ENCODE measurements around the gene NAP1L4.

Gene NAP1L4

GRCh38 chr11:3010004-3010403 lies 17.9 kb upstream of the NAP1L4 start:
- Histone ChIP-seq H3K36me3 (ENCODE audit: control insufficient read depth, insufficient read depth, low read length) (peaks cover 87% of the 10 kb centered on the region), H3K27ac (ENCODE audit: low read depth, low read length) (no peak overlapping the region), H3K27me3 (ENCODE audit: control insufficient read depth, insufficient read depth, low read length) (no peaks in the 10 kb centered on the region), H3K9me3 (ENCODE audit: control insufficient read depth, insufficient read depth, low read length) (no peaks in the 10 kb centered on the region), H3K4me1 (ENCODE audit: control insufficient read depth, insufficient read depth, low read length) (no peaks in the 10 kb centered on the region), H3K4me3 (ENCODE audit: low read depth, low read length) (no peak overlapping the region), H3K9ac (ENCODE audit: low read depth, low read length) (no peak overlapping the region)

DNA sequence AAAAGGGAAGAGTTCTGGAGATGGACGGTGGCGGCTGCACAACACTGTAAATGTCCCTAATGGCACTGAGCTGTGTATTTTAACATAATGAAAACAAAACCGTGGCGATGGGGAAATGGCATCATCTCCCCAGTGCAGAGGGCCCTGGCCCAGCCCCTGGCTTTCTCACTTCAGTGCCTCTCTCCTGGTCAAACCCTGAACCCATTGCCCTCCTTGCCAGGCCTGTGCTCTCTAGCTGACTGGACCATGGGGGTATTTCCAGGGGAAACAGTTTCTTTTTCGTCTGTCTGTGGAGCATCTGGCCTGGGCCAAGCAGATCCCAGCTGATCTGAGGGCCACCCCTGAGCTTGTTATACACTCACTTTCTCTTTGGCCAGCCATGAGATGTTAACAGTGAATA lies 17.4 kb upstream of the NAP1L4 start:
- H3K9me3 ChIP-seq (ENCODE audit: control insufficient read depth, insufficient read depth, low read length) = no peaks in the 10 kb centered on the region
- H3K4me3 ChIP-seq (ENCODE audit: low read depth, low read length) = no peak overlapping the region
- no peaks in the 10 kb centered on the region for H3K4me1 ChIP-seq (ENCODE audit: control insufficient read depth, insufficient read depth, low read length)
- H3K27ac ChIP-seq (ENCODE audit: low read depth, low read length) = no peak overlapping the region
- H3K27me3 ChIP-seq (ENCODE audit: control insufficient read depth, insufficient read depth, low read length) = no peaks in the 10 kb centered on the region
- H3K9ac ChIP-seq (ENCODE audit: low read depth, low read length) = no peak overlapping the region
- peaks cover 84% of the 10 kb centered on the region for H3K36me3 ChIP-seq (ENCODE audit: control insufficient read depth, insufficient read depth, low read length)

GRCh38 chr11:3008746-3009336 lies 16.7 kb upstream of the NAP1L4 start:
- H3K27ac ChIP-seq (ENCODE audit: low read depth, low read length) = no peak overlapping the region
- H3K36me3 ChIP-seq (ENCODE audit: control insufficient read depth, insufficient read depth, low read length) = peaks cover 84% of the 10 kb centered on the region
- H3K9ac ChIP-seq (ENCODE audit: low read depth, low read length) = no peak overlapping the region
- H3K4me1 ChIP-seq (ENCODE audit: control insufficient read depth, insufficient read depth, low read length) = no peaks in the 10 kb centered on the region
- no peaks in the 10 kb centered on the region for H3K9me3 ChIP-seq (ENCODE audit: control insufficient read depth, insufficient read depth, low read length)
- H3K27me3 ChIP-seq (ENCODE audit: control insufficient read depth, insufficient read depth, low read length) = no peaks in the 10 kb centered on the region
- no peak overlapping the region for H3K4me3 ChIP-seq (ENCODE audit: low read depth, low read length)

DNA sequence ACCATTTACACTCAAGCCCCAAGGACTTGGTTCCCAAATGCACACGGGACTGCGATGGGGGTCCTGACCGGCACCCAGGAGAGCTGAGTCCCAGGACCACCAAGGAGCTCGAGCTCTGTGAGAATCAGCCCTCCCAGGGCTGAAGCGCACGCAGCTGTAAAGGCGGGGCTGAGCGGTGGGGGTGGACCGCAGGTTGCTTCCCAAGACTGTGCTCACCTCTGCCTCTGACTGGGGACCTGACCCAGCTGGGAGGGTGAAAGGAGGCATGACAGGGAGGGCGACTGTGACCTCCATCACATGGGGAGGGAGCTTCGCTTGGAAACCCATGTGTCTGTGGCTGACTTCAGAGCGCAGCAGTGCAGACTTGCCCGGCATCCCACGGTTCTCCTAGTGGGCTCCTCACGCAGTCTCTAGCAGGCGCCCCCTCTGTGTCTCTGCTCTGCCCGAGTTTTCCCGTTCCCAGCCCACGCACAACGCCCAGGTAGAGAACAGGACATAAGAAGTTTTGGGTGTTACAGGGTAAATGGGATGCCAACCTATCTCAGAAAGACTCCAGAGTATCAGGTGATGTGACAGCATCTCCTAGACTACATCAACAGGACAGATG lies 15.4 kb upstream of the NAP1L4 start:
- no peaks in the 10 kb centered on the region for H3K4me1 ChIP-seq (ENCODE audit: control insufficient read depth, insufficient read depth, low read length)
- H3K36me3 ChIP-seq (ENCODE audit: control insufficient read depth, insufficient read depth, low read length) = peaks cover 87% of the 10 kb centered on the region
- no peak overlapping the region for H3K9ac ChIP-seq (ENCODE audit: low read depth, low read length)
- H3K9me3 ChIP-seq (ENCODE audit: control insufficient read depth, insufficient read depth, low read length) = no peaks in the 10 kb centered on the region
- no peak overlapping the region for H3K27ac ChIP-seq (ENCODE audit: low read depth, low read length)
- H3K4me3 ChIP-seq (ENCODE audit: low read depth, low read length) = no peak overlapping the region
- no peaks in the 10 kb centered on the region for H3K27me3 ChIP-seq (ENCODE audit: control insufficient read depth, insufficient read depth, low read length)

GRCh38 chr11:3006505-3007260 lies 14.6 kb upstream of the NAP1L4 start:
- no peak overlapping the region for H3K9ac ChIP-seq (ENCODE audit: low read depth, low read length)
- no peak overlapping the region for H3K27ac ChIP-seq (ENCODE audit: low read depth, low read length)
- peaks cover 87% of the 10 kb centered on the region for H3K36me3 ChIP-seq (ENCODE audit: control insufficient read depth, insufficient read depth, low read length)
- no peaks in the 10 kb centered on the region for H3K9me3 ChIP-seq (ENCODE audit: control insufficient read depth, insufficient read depth, low read length)
- H3K27me3 ChIP-seq (ENCODE audit: control insufficient read depth, insufficient read depth, low read length) = no peaks in the 10 kb centered on the region
- H3K4me1 ChIP-seq (ENCODE audit: control insufficient read depth, insufficient read depth, low read length) = no peaks in the 10 kb centered on the region
- H3K4me3 ChIP-seq (ENCODE audit: low read depth, low read length) = no peak overlapping the region

DNA sequence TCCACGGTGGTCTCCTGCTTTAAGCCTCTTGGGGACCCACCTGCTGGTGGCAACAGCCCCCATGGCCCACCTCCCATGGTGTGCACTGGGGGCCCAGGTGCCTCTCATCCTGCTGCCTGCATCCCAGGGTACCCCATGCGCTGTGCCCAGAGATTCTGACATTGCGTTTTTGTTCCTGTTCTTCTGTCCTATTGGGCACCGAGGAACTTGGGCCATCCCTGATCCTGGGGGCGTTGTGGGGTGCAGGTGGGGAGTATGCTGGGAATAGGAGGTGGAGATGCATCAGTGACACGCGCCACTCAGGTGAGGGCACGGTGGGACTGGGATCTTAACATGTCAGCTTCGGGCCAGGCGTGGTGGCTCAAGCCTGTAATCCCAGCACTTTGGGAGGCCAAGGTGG lies 12.4 kb upstream of the NAP1L4 start:
- Histone ChIP-seq H3K27ac (ENCODE audit: low read depth, low read length) (no peak overlapping the region), H3K9ac (ENCODE audit: low read depth, low read length) (no peak overlapping the region), H3K27me3 (ENCODE audit: control insufficient read depth, insufficient read depth, low read length) (no peaks in the 10 kb centered on the region), H3K9me3 (ENCODE audit: control insufficient read depth, insufficient read depth, low read length) (no peaks in the 10 kb centered on the region), H3K4me1 (ENCODE audit: control insufficient read depth, insufficient read depth, low read length) (no peaks in the 10 kb centered on the region), H3K36me3 (ENCODE audit: control insufficient read depth, insufficient read depth, low read length) (peaks cover 86% of the 10 kb centered on the region), H3K4me3 (ENCODE audit: low read depth, low read length) (no peak overlapping the region)

GRCh38 chr11:3003396-3004231 lies 11.5 kb upstream of the NAP1L4 start:
- no peaks in the 10 kb centered on the region for H3K4me1 ChIP-seq (ENCODE audit: control insufficient read depth, insufficient read depth, low read length)
- H3K4me3 ChIP-seq (ENCODE audit: low read depth, low read length) = no peak overlapping the region
- H3K27ac ChIP-seq (ENCODE audit: low read depth, low read length) = no peak overlapping the region
- H3K9me3 ChIP-seq (ENCODE audit: control insufficient read depth, insufficient read depth, low read length) = no peaks in the 10 kb centered on the region
- H3K36me3 ChIP-seq (ENCODE audit: control insufficient read depth, insufficient read depth, low read length) = peaks cover 78% of the 10 kb centered on the region
- no peaks in the 10 kb centered on the region for H3K27me3 ChIP-seq (ENCODE audit: control insufficient read depth, insufficient read depth, low read length)
- H3K9ac ChIP-seq (ENCODE audit: low read depth, low read length) = no peak overlapping the region

- Histone ChIP-seq H3K27me3 (ENCODE audit: control insufficient read depth, insufficient read depth, low read length) (no peaks in the 10 kb centered on the region), H3K36me3 (ENCODE audit: control insufficient read depth, insufficient read depth, low read length) (peaks cover 72% of the 10 kb centered on the region), H3K9ac (ENCODE audit: low read depth, low read length) (no peak overlapping the region), H3K27ac (ENCODE audit: low read depth, low read length) (no peak overlapping the region), H3K4me1 (ENCODE audit: control insufficient read depth, insufficient read depth, low read length) (no peaks in the 10 kb centered on the region), H3K4me3 (ENCODE audit: low read depth, low read length) (no peak overlapping the region), H3K9me3 (ENCODE audit: control insufficient read depth, insufficient read depth, low read length) (no peaks in the 10 kb centered on the region)
These were observed 10.7 kb upstream of the NAP1L4 start for GRCh38 chr11:3002871-3003270.

GRCh38 chr11:3002351-3002861 lies 10.3 kb upstream of the NAP1L4 start:
- H3K36me3 ChIP-seq (ENCODE audit: control insufficient read depth, insufficient read depth, low read length) = peaks cover 69% of the 10 kb centered on the region
- no peak overlapping the region for H3K27ac ChIP-seq (ENCODE audit: low read depth, low read length)

DNA sequence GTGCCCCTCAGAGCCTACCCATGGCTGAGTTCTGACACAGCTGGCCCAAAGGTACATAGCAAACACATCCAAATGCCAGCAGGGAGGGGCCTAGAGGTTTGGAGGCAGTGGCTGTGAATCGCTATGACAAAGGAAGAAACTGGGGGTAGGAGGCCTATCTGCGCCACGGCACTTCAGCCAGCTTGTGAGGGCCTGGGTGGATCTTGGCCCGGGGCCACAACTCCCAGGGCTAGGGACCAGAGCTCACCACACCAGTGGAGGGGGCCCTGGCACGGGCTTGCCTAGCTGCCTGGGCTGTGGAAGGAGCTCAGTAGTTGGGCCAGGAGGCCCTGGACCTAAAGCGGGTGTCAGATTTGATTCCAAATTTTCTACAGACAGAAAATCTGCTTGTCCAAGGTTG lies 9.4 kb upstream of the NAP1L4 start:
- H3K9ac ChIP-seq (ENCODE audit: low read depth, low read length) = no peak overlapping the region
- no peaks in the 10 kb centered on the region for H3K27me3 ChIP-seq (ENCODE audit: control insufficient read depth, insufficient read depth, low read length)
- H3K4me1 ChIP-seq (ENCODE audit: control insufficient read depth, insufficient read depth, low read length) = no peaks in the 10 kb centered on the region
- no peaks in the 10 kb centered on the region for H3K9me3 ChIP-seq (ENCODE audit: control insufficient read depth, insufficient read depth, low read length)
- no peak overlapping the region for H3K27ac ChIP-seq (ENCODE audit: low read depth, low read length)
- peaks cover 64% of the 10 kb centered on the region for H3K36me3 ChIP-seq (ENCODE audit: control insufficient read depth, insufficient read depth, low read length)
- no peak overlapping the region for H3K4me3 ChIP-seq (ENCODE audit: low read depth, low read length)

More at GRCh38 chr11:3002351-3002861, 10.3 kb upstream of the NAP1L4 start:
- H3K4me1 ChIP-seq (ENCODE audit: control insufficient read depth, insufficient read depth, low read length) = no peaks in the 10 kb centered on the region
- no peak overlapping the region for H3K9ac ChIP-seq (ENCODE audit: low read depth, low read length)
- no peaks in the 10 kb centered on the region for H3K27me3 ChIP-seq (ENCODE audit: control insufficient read depth, insufficient read depth, low read length)
- no peak overlapping the region for H3K4me3 ChIP-seq (ENCODE audit: low read depth, low read length)
- H3K9me3 ChIP-seq (ENCODE audit: control insufficient read depth, insufficient read depth, low read length) = no peaks in the 10 kb centered on the region

Measured in HUES48 (cell line).